GM12878 (cell line): ENCODE measurements around the gene CDK4. TPM values are rescaled to one million over a fixed set of nuclear protein-coding genes. Genes with fewer than 3 reads are reported as not detected.

Experiments
- ATAC-seq: fragments of 200-7000 bp; cut with Tn5 transposase; 3 replicates; pipeline ENCODE4 v1.9.1; 2020; ENCODE audit warnings: mild to moderate bottlenecking, moderate library complexity
- BruUV-seq: library from RNA; stranded (reverse); fragments of 400-500 nt; replicated peaks from 2 replicates; lab custom pipeline; 2021; lab: Mats Ljungman, UMichigan
- CTCF ChIA-PET: fragments of 300-600 bp; sonication (Branson Sonifier 250); formaldehyde crosslinking; extraction: SDS; loops from one replicate; lab custom pipeline; 2021; ENCODE audit warnings: inconsistent platforms; lab: Yijun Ruan, JAX
- POLR2A ChIA-PET: fragments of 350-600 bp; formaldehyde crosslinking; extraction: SDS; loops from one replicate; lab custom pipeline; 2021; ENCODE audit warnings: inconsistent platforms; lab: Charles Lee
- RAD21 ChIA-PET: fragments of 300-600 bp; sonication (Branson Sonifier 250); formaldehyde crosslinking; loops from one replicate; lab custom pipeline; 2023; ENCODE audit warnings: antibody characterized with exemption; ENCODE audit not compliant: unreplicated experiment; lab: Charles Lee
- SMC1A ChIA-PET: fragments of 300-600 bp; sonication (Branson Sonifier 250); formaldehyde crosslinking; loops from one replicate; lab custom pipeline; 2023; ENCODE audit not compliant: unreplicated experiment, uncharacterized antibody; lab: Charles Lee
- DNase-seq: peaks from one replicate; pipeline ENCODE4 v3.0.0-alpha.2; 2011; ENCODE audit warnings: low read depth, low spot score
- FAIRE-seq: peaks from 3 replicates; lab custom pipeline; 2011; peaks lifted over from hg19 to GRCh38; lab: Jason Lieb, UNC
- H2AFZ ChIP-seq: 2 replicates; pipeline ENCODE4 v1.6.0; 2011; ENCODE audit warnings: low read depth, low read length, control low read depth; ENCODE audit not compliant: control insufficient read depth
- H3K27ac ChIP-seq: 2 replicates; pipeline ENCODE4 v1.5.1; 2011; ENCODE audit warnings: control low read depth; ENCODE audit not compliant: control insufficient read depth, insufficient read depth
- H3K27me3 ChIP-seq, 2 experiments: replicated peaks in 1 of 2; 2 replicates each; pipeline versions ENCODE4 v1.6.0 to v1.6.1; 2011; ENCODE audit warnings: low read length in 1 of 2; ENCODE audit not compliant: control insufficient read depth in 2 of 2, insufficient read depth in 2 of 2
- H3K36me3 ChIP-seq, 2 experiments: 2 replicates each; pipeline ENCODE4 v1.5.1; 2011; ENCODE audit warnings: low read length in 1 of 2; ENCODE audit not compliant: control insufficient read depth in 2 of 2, insufficient read depth in 2 of 2
- H3K4me1 ChIP-seq: 2 replicates; pipeline ENCODE4 v1.6.1; 2011; ENCODE audit warnings: mild to moderate bottlenecking, low read length, moderate library complexity, mixed read lengths; ENCODE audit not compliant: control insufficient read depth, insufficient read depth
- H3K4me2 ChIP-seq: 2 replicates; pipeline ENCODE4 v1.6.0; 2011; ENCODE audit warnings: control low read depth; ENCODE audit not compliant: control insufficient read depth, insufficient read depth
- H3K4me3 ChIP-seq: fragments of 200-600 bp; sonication (generic); 2 replicates; pipeline ENCODE4 v1.5.1; 2016
- H3K79me2 ChIP-seq: 2 replicates; pipeline ENCODE4 v1.6.0; 2011; ENCODE audit warnings: low read length; ENCODE audit not compliant: control insufficient read depth, insufficient read depth
- H3K9ac ChIP-seq: 2 replicates; pipeline ENCODE4 v1.8.0; 2011; ENCODE audit warnings: low read length, control low read depth, mixed read lengths; ENCODE audit not compliant: control insufficient read depth, insufficient read depth
- H3K9me3 ChIP-seq: replicated peaks from 3 replicates; pipeline ENCODE4 v1.5.1; 2011; ENCODE audit warnings: mild to moderate bottlenecking, low read length; ENCODE audit not compliant: control insufficient read depth, insufficient read depth
- H4K20me1 ChIP-seq: 2 replicates; pipeline ENCODE4 v1.6.0; 2011; ENCODE audit not compliant: control insufficient read depth, insufficient read depth
- EED ChIP-seq: sonication (generic); IDR thresholded peaks from 2 replicates; pipeline ENCODE4 v1.6.1; 2016; ENCODE audit warnings: antibody characterized with exemption, low read depth
- ETV6 ChIP-seq, 2 experiments: fragments of 450-650 bp in 1 of 2; IDR thresholded peaks in 1 of 2; conservative IDR thresholded peaks in 1 of 2; 2 replicates each; pipeline ENCODE4 v1.6.1; 2014; ENCODE audit warnings: antibody characterized with exemption in 1 of 2, borderline replicate concordance in 1 of 2, low read depth in 1 of 2, mild to moderate bottlenecking in 1 of 2, moderate library complexity in 1 of 2
- EZH2 ChIP-seq: IDR thresholded peaks from 2 replicates; pipeline ENCODE4 v1.6.1; 2012; ENCODE audit warnings: low read depth, mild to moderate bottlenecking, control low read depth, inconsistent platforms, low read length, borderline replicate concordance; ENCODE audit not compliant: control insufficient read depth
- GABPA ChIP-seq: IDR thresholded peaks from 2 replicates; pipeline ENCODE4 v1.6.1; 2014; ENCODE audit warnings: antibody characterized with exemption, low read depth, mild to moderate bottlenecking, inconsistent platforms
- NFIC ChIP-seq: IDR thresholded peaks from 2 replicates; pipeline ENCODE4 v1.6.1; 2012; ENCODE audit warnings: low read depth, mild to moderate bottlenecking, inconsistent platforms, low read length, moderate library complexity
- NKRF ChIP-seq: fragments of 450-650 bp; conservative IDR thresholded peaks from 2 replicates; pipeline ENCODE4 v1.6.1; 2017; ENCODE audit warnings: mild to moderate bottlenecking, moderate library complexity
- NR2F1 ChIP-seq: fragments of 450-650 bp; conservative IDR thresholded peaks from 2 replicates; pipeline ENCODE4 v1.6.1; 2017; ENCODE audit warnings: mild to moderate bottlenecking
- PML ChIP-seq: IDR thresholded peaks from 2 replicates; pipeline ENCODE4 v1.6.1; 2012; ENCODE audit warnings: low read length, inconsistent platforms
- POLR2AphosphoS2 ChIP-seq: IDR thresholded peaks from 2 replicates; pipeline ENCODE4 v1.6.1; 2011; ENCODE audit warnings: low read depth, mild to moderate bottlenecking, low read length, improper control_type of control experiment, moderate library complexity
- SMAD1 ChIP-seq: fragments of 450-650 bp; IDR thresholded peaks from 2 replicates; pipeline ENCODE4 v1.6.1; 2018; ENCODE audit warnings: mild to moderate bottlenecking, low read depth; ENCODE audit not compliant: partially characterized antibody
- SREBF1 ChIP-seq: IDR thresholded peaks from 2 replicates; pipeline ENCODE4 v1.6.1; 2012; ENCODE audit warnings: mild to moderate bottlenecking, low read length
- YBX1 ChIP-seq: fragments of 450-650 bp; IDR thresholded peaks from 2 replicates; pipeline ENCODE4 v1.6.1; 2016; ENCODE audit warnings: antibody characterized with exemption
- WGBS: methylation state at CpG from one replicate; pipeline ENCODE4 v1.1.6; 2016; ENCODE audit warnings: low lambda C conversion rate; ENCODE audit not compliant: insufficient replicate concordance, insufficient coverage; ENCODE audit errors: missing lambda C conversion rate; 5-methylcytosine and 5-hydroxymethylcytosine counted together
- in situ Hi-C: fragments of 300-500 bp; cut with MboI; formaldehyde crosslinking; loops from 9 replicates; pipeline ENCODE4 v1.14.3; 2018; ENCODE audit warnings: mixed read lengths
- intact Hi-C: fragments of 100-400 bp; cut with micrococcal nuclease; formaldehyde crosslinking; loops from one replicate; pipeline ENCODE4 v1.14.2; 2022; ENCODE audit not compliant: unreplicated experiment
- polyA plus RNA-seq, 11 experiments: library from polyadenylated mRNA; depleted of rRNA in 4 of 11; unstranded in 6 of 11; stranded (reverse) in 5 of 11; fragments of >200 nt; fragmentation: Nextera tagmentation in 4 of 11; fragmentation: Illumina TruSeq in 1 of 11; extraction: Ambion mirVana in 4 of 11; extraction: Trizol in 1 of 11; gene quantifications; 1 replicate in 1 of 11; 2 replicates in 10 of 11; pipeline versions ENCODE4 v1.2.1 to v1.2.3, GENCODE V29; 2011 to 2016; ENCODE audit warnings: inconsistent platforms in 2 of 11, missing spikeins in 2 of 11, low read depth in 1 of 11
- total RNA-seq, 4 experiments: library from RNA; depleted of rRNA in 3 of 4; stranded (reverse); fragments of >200 nt in 3 of 4; fragmentation: Illumina TruSeq in 1 of 4; extraction: Trizol in 1 of 4; gene quantifications; 2 replicates each; pipeline versions ENCODE4 v1.2.1 to v1.2.3, GENCODE V29; 2013 to 2021
- TF ChIP-seq, protein P1 (sequence below): fragments of 450-650 bp; IDR thresholded peaks from 2 replicates; pipeline ENCODE4 v1.6.1; 2014; ENCODE audit warnings: mild to moderate bottlenecking
- TF ChIP-seq, protein P2 (sequence below): fragments of 450-650 bp; formaldehyde crosslinking; IDR thresholded peaks from 2 replicates; pipeline ENCODE4 v1.4.0; 2020; ENCODE audit warnings: mild to moderate bottlenecking, moderate library complexity
- TF ChIP-seq, protein P3 (sequence below): IDR thresholded peaks from 2 replicates; pipeline ENCODE4 v1.6.1; 2012; ENCODE audit warnings: mild to moderate bottlenecking, low read depth, low read length

The CDK4 gene
- total and polyA plus RNA-seq, 10 of the 15 experiments (the other 5 are each of a cell fraction or from before 2014, with no cell fraction given): 26.1 to 385 (median 221) TPM

DNA sequence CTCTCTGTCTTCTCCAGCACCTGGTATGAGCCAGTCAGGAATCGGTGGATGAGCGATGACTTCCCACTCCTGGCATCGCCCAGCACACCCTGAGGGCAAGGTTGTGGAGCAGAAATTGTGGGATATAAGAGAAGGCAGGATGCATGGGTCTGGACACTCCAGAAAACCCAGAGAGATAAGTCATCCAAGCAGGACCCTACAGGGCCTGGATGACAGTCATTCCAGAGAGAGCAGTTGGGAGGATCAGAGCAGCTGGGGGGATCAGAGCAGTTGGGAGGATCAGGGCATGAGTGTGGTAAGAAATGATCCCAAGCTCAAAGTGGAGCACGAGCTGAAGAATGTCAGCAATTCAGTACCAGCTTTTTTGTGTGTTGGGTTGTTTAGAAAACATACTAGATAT lies 17.5 kb downstream of the CDK4 start:
- no peaks in the 10 kb centered on the region for H4K20me1 ChIP-seq
- H3K4me1 ChIP-seq: no peaks in the 10 kb centered on the region
- 93% methylated on average over 4 of the region's 4 CpGs for WGBS
- no peak overlapping the region for H3K4me3 ChIP-seq
- RAD21 ChIA-PET: no interaction called here
- H3K79me2 ChIP-seq: 0 out of 2 replicates have a peak, but pooled peaks cover 1% of the 10 kb centered on the region
- DNase-seq (no peak), ATAC-seq (no peak), FAIRE-seq (no peak)
- CTCF ChIA-PET: no interaction called here
- intact Hi-C loops: no loop called here
- BruUV-seq: no TSS peak
- POLR2A ChIA-PET: no interaction called here
- no peaks in the 10 kb centered on the region for H3K9me3 ChIP-seq
- H3K36me3 ChIP-seq: peaks cover 4 to 12% of the 10 kb centered on the region in 2 experiments
- H3K27me3 ChIP-seq: no peaks in the 10 kb centered on the region
- H3K9ac ChIP-seq: no peak overlapping the region
- in situ Hi-C loops: no loop called here
- H3K4me2 ChIP-seq: no peak overlapping the region
- H3K27ac ChIP-seq: no peak overlapping the region
- no peak overlapping the region for H2AFZ ChIP-seq
- SMC1A ChIA-PET: no interaction called here
- TF ChIP-seq, protein P1, sequence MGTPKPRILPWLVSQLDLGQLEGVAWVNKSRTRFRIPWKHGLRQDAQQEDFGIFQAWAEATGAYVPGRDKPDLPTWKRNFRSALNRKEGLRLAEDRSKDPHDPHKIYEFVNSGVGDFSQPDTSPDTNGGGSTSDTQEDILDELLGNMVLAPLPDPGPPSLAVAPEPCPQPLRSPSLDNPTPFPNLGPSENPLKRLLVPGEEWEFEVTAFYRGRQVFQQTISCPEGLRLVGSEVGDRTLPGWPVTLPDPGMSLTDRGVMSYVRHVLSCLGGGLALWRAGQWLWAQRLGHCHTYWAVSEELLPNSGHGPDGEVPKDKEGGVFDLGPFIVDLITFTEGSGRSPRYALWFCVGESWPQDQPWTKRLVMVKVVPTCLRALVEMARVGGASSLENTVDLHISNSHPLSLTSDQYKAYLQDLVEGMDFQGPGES: no peak
- no peak for TF ChIP-seq PML
- no peak for TF ChIP-seq EED
- TF ChIP-seq, protein P2, sequence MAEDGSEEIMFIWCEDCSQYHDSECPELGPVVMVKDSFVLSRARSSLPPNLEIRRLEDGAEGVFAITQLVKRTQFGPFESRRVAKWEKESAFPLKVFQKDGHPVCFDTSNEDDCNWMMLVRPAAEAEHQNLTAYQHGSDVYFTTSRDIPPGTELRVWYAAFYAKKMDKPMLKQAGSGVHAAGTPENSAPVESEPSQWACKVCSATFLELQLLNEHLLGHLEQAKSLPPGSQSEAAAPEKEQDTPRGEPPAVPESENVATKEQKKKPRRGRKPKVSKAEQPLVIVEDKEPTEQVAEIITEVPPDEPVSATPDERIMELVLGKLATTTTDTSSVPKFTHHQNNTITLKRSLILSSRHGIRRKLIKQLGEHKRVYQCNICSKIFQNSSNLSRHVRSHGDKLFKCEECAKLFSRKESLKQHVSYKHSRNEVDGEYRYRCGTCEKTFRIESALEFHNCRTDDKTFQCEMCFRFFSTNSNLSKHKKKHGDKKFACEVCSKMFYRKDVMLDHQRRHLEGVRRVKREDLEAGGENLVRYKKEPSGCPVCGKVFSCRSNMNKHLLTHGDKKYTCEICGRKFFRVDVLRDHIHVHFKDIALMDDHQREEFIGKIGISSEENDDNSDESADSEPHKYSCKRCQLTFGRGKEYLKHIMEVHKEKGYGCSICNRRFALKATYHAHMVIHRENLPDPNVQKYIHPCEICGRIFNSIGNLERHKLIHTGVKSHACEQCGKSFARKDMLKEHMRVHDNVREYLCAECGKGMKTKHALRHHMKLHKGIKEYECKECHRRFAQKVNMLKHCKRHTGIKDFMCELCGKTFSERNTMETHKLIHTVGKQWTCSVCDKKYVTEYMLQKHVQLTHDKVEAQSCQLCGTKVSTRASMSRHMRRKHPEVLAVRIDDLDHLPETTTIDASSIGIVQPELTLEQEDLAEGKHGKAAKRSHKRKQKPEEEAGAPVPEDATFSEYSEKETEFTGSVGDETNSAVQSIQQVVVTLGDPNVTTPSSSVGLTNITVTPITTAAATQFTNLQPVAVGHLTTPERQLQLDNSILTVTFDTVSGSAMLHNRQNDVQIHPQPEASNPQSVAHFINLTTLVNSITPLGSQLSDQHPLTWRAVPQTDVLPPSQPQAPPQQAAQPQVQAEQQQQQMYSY (CRISPR knock-in tag): no peak
- TF ChIP-seq, protein P3, sequence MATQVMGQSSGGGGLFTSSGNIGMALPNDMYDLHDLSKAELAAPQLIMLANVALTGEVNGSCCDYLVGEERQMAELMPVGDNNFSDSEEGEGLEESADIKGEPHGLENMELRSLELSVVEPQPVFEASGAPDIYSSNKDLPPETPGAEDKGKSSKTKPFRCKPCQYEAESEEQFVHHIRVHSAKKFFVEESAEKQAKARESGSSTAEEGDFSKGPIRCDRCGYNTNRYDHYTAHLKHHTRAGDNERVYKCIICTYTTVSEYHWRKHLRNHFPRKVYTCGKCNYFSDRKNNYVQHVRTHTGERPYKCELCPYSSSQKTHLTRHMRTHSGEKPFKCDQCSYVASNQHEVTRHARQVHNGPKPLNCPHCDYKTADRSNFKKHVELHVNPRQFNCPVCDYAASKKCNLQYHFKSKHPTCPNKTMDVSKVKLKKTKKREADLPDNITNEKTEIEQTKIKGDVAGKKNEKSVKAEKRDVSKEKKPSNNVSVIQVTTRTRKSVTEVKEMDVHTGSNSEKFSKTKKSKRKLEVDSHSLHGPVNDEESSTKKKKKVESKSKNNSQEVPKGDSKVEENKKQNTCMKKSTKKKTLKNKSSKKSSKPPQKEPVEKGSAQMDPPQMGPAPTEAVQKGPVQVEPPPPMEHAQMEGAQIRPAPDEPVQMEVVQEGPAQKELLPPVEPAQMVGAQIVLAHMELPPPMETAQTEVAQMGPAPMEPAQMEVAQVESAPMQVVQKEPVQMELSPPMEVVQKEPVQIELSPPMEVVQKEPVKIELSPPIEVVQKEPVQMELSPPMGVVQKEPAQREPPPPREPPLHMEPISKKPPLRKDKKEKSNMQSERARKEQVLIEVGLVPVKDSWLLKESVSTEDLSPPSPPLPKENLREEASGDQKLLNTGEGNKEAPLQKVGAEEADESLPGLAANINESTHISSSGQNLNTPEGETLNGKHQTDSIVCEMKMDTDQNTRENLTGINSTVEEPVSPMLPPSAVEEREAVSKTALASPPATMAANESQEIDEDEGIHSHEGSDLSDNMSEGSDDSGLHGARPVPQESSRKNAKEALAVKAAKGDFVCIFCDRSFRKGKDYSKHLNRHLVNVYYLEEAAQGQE: no peak
- no peak for TF ChIP-seq NFIC
- TF ChIP-seq NKRF: no peak
- no peak for TF ChIP-seq POLR2AphosphoS2
- TF ChIP-seq NR2F1: no peak
- no peak for TF ChIP-seq EZH2
- TF ChIP-seq SREBF1: no peak
- TF ChIP-seq GABPA: no peak
- TF ChIP-seq SMAD1: no peak
- no peak for TF ChIP-seq YBX1
- TF ChIP-seq ETV6 (conservative IDR thresholded peaks at IDR 0.05 in 1 of 2, IDR thresholded peaks at IDR 0.05 in 1 of 2; ENCODE audit: borderline replicate concordance in 1 of 2, low read depth in 1 of 2): no peak
